Small intestine (tissue), 7 donors: ENCODE results near the gene SPAG16. TPM values are rescaled to one million over a fixed set of nuclear protein-coding genes. Genes with fewer than 3 reads are reported as not detected.

Experiments used
- DNase-seq, 2 donors: peaks; one replicate each; pipeline versions ENCODE4 v3.0.0 to v3.0.0-alpha.2; 2013
- FAIRE-seq: peaks from 2 replicates; lab custom pipeline; 2012; peaks lifted over from hg19 to GRCh38; lab: Jason Lieb, UNC
- H3K27ac ChIP-seq, 3 donors: one replicate each; pipeline ENCODE4 v1.5.1; 2013; ENCODE audit warnings: low read length in 2 of 3, mild to moderate bottlenecking in 2 of 3, control low read depth in 1 of 3, inconsistent platforms in 1 of 3, low read depth in 1 of 3, moderate library complexity in 1 of 3
- H3K27me3 ChIP-seq, 3 donors: one replicate each; pipeline ENCODE4 v1.6.1; 2013; ENCODE audit warnings: low read length in 3 of 3, inconsistent platforms in 1 of 3; ENCODE audit not compliant: control insufficient read depth in 3 of 3, insufficient read depth in 3 of 3
- H3K36me3 ChIP-seq, 3 donors: one replicate each; pipeline ENCODE4 v1.6.1; 2013; ENCODE audit warnings: low read length in 3 of 3, inconsistent platforms in 1 of 3, low read depth in 1 of 3, mild to moderate bottlenecking in 1 of 3, moderate library complexity in 1 of 3; ENCODE audit not compliant: control insufficient read depth in 3 of 3, insufficient read depth in 2 of 3
- H3K4me1 ChIP-seq, 3 donors: one replicate each; pipeline ENCODE4 v1.6.1; 2013; ENCODE audit warnings: low read length in 2 of 3, inconsistent platforms in 1 of 3, low read depth in 1 of 3, mild to moderate bottlenecking in 1 of 3, moderate library complexity in 1 of 3; ENCODE audit not compliant: control insufficient read depth in 3 of 3, insufficient read depth in 2 of 3
- H3K4me3 ChIP-seq, 3 donors: one replicate each; pipeline ENCODE4 v1.5.1; 2013; ENCODE audit warnings: low read length in 3 of 3, control low read depth in 1 of 3, inconsistent platforms in 1 of 3, low read depth in 1 of 3, mild to moderate bottlenecking in 1 of 3, moderate library complexity in 1 of 3
- H3K9me3 ChIP-seq, 2 donors: one replicate each; pipeline ENCODE4 v1.6.1; 2013; ENCODE audit warnings: low read depth in 1 of 2, low read length in 1 of 2; ENCODE audit not compliant: control insufficient read depth in 2 of 2, insufficient read depth in 1 of 2
- WGBS, 3 donors: extraction: QIAGEN DNeasy Blood & Tissue Kit; methylation state at CpG; one replicate each; pipeline ENCODE4 v1.1.7; 2013; 5-methylcytosine and 5-hydroxymethylcytosine counted together
- polyA plus RNA-seq, 4 donors: library from polyadenylated mRNA; stranded (reverse) in 3 of 4; unstranded in 1 of 4; fragments of 200-250 nt in 3 of 4; fragments of 120-200 nt in 1 of 4; gene quantifications; one replicate each; pipeline versions ENCODE4 v1.2.1 to v1.2.3, GENCODE V29; 2013
- donor health status: healthy with polysubstance abuse.
- donor health status: control.
- donor health status: control.
- donor health status: Bipolar disorder and iron deficiency.
- donor health status: healthy.

Gene SPAG16
- polyA plus RNA-seq, 4 donors, result 15.4 to 52.5 (median 18.9) TPM

DNA sequence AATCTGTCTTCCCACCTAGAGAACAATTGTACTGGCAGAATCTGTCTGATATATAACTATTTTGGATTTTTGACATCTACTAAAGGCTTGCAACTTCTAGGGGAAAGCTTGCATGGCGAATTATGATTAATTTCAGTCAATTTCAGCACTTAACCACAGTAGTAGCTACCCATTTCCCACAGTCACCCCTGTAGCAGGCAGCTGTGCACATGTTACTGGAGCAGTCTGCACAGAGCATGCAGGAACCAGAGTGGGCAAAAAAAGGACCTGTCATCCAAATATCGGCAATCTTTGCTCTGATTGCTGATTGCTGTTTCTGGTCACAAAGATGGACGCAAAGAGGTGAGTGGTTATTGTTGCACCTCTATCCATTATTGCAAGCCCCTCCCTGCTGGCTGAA is 473.3 kb downstream of the SPAG16 start:
- WGBS, 3 donors, result 80 to 87% (median 86%) methylated on average over 3 of the region's 3 CpGs
- H3K27me3 ChIP-seq, result no peaks in the 10 kb centered on the region
- H3K9me3 ChIP-seq, result no peaks in the 10 kb centered on the region
- FAIRE-seq (no peak), DNase-seq (no peak)
- no peak overlapping the region for H3K27ac ChIP-seq
- H3K4me1 ChIP-seq, result no peaks in the 10 kb centered on the region
- no peak overlapping the region for H3K4me3 ChIP-seq
- no peaks in the 10 kb centered on the region for H3K36me3 ChIP-seq

DNA sequence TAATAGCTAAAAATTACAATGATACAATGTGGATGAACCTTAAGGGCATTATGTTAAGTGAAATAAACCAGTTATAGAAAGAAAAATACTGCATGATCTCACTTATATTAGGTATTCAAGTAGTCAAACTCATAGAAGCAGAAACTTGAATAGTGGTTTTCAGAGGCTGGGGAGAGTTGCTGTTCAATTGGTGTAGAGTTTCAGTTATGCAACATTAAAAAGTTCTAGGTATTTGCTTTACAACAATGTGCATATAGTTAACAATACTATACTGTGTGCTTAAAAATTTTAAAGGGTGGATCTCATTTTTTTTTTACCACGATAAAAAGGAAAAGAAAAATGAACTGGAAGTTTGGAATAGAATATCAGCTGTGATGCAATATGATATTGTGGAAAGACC is 479.1 kb downstream of the SPAG16 start:
- Histone ChIP-seq H3K4me1 (no peaks in the 10 kb centered on the region), H3K27ac (no peak overlapping the region), H3K4me3 (no peak overlapping the region), H3K27me3 (no peaks in the 10 kb centered on the region), H3K9me3 (no peaks in the 10 kb centered on the region), H3K36me3 (no peaks in the 10 kb centered on the region)
- DNase-seq (no peak), FAIRE-seq (no peak)
- WGBS, 3 donors, result 69 to 87% (median 80%) methylated on average over 1 of the region's 1 CpG

DNA sequence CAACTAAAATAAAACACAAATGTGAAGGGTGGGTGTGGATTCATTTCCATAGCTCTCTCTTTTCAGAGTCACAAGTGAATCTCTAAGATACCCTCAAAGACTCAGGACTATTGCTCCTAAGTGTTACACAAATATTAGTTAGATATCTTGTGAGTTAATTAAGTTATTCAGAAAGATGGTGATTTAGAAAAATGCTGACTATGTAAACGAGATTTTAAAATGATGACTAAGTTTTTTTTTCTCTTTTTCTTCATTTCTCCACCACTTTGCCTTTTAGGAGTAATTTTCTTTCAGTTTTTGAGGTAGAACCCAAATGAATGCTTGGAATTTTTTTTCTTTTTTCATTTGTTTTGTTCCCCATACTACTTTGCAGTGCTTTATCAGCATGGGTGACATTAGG is 479.7 kb downstream of the SPAG16 start:
- no peaks in the 10 kb centered on the region for H3K27me3 ChIP-seq
- no peak for DNase-seq
- no peaks in the 10 kb centered on the region for H3K4me1 ChIP-seq
- no peak for FAIRE-seq
- WGBS, 3 donors, result 17 to 48% (median 35%) methylated on average over 1 of the region's 1 CpG
- H3K27ac ChIP-seq, result no peak overlapping the region
- H3K36me3 ChIP-seq, result no peaks in the 10 kb centered on the region
- no peak overlapping the region for H3K4me3 ChIP-seq
- no peaks in the 10 kb centered on the region for H3K9me3 ChIP-seq

DNA sequence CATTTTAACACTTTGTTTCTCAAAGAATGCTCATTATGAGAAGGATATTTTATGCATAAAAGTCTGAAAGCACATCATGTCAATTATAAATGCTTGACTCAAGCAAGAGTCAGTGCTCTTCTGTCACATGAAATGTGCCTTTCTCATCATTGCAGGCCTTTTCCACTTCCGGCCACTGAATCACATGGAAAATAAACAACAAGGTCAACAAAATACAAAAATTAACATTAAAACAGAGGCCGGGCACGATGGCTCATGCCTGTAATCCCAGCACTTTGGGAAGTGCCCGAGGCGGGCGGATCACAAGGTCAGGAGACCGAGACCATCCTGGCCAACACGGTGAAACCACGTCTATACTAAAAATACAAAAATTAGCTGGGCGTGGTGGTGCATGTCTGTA is 480.6 kb downstream of the SPAG16 start:
- Histone ChIP-seq H3K9me3 (no peaks in the 10 kb centered on the region), H3K4me1 (no peaks in the 10 kb centered on the region), H3K27me3 (no peaks in the 10 kb centered on the region), H3K27ac (no peak overlapping the region), H3K4me3 (no peak overlapping the region), H3K36me3 (no peaks in the 10 kb centered on the region)
- WGBS, 3 donors, result 91 to 93% (median 91%) methylated on average over 10 of the region's 10 CpGs
- no peak for DNase-seq
- no peak for FAIRE-seq

DNA sequence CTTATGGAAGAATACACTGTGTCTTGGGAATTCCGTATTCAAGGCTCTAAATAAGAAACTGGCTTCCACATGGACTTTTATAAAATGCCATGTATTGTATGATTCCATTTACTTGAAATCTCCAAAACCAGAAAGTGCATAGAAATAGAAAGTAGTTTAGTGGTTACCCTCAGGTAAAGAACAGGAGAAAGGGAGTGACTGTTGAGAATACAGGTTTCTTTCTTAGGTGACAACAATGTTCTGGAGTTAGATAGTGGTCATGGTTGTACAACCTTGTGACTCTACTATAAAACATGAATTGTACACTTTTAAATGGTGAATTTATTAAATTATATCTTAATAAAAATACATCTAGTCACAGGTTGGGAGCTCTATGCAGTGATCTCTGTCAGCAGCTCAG is 481.8 kb downstream of the SPAG16 start:
- Histone ChIP-seq H3K27me3 (no peaks in the 10 kb centered on the region), H3K27ac (no peak overlapping the region), H3K4me1 (no peaks in the 10 kb centered on the region), H3K9me3 (no peaks in the 10 kb centered on the region), H3K36me3 (no peaks in the 10 kb centered on the region), H3K4me3 (no peak overlapping the region)
- DNase-seq (no peak), FAIRE-seq (no peak)
- WGBS, 3 donors, result 81 to 94% (median 94%) methylated on average over 1 of the region's 1 CpG

DNA sequence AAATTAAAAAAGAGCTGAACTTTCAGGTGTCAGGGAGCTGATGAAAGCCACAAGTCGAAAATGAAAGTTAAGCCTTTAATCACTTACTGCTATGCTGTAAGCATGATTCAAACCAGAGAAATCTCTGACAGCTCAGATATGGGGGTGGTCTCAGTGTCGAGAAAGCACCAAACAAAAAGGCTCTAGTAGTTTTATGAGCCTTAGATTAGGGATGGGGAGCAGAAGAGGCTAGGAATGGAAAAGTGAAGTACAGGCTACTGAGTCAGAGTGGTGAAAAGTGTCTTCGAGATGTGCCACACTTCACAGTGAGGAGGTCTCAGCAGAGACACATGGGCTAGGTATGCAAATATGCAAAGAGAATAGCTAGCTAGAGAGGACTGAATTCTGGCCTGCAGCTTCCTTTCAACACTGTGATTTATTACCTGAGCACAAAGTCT is 482.2 kb downstream of the SPAG16 start:
- FAIRE-seq (no peak), DNase-seq (peak; percentile 1 to 51)
- Histone ChIP-seq H3K4me1 (no peaks in the 10 kb centered on the region), H3K9me3 (no peaks in the 10 kb centered on the region), H3K27ac (peak overlapping the region in 1 of 3 donors; percentile 39), H3K4me3 (no peak overlapping the region), H3K36me3 (no peaks in the 10 kb centered on the region), H3K27me3 (no peaks in the 10 kb centered on the region)
- 30 to 40% (median 33%) methylated on average over 3 of the region's 3 CpGs for WGBS, 3 donors

DNA sequence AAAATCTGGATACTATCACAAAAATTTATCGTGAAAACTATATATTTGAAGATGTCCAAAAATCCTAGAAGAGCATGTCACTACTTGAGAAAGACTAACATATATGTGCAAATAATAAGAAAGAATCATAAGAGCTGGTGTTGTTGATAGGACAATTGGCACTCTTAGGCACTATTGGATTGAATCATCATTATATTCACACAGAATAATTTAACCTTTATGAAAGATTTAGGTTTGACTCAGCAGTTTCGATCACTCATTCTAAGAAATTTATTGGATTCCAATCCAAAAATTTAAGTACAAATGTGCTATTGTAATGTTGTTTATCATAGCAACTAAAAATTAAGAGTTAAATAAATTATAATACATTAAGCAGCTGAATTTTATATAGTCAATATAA is 503.6 kb downstream of the SPAG16 start:
- Histone ChIP-seq H3K36me3 (no peaks in the 10 kb centered on the region), H3K27me3 (no peaks in the 10 kb centered on the region), H3K27ac (no peak overlapping the region), H3K4me1 (no peaks in the 10 kb centered on the region), H3K4me3 (no peak overlapping the region), H3K9me3 (no peaks in the 10 kb centered on the region)
- FAIRE-seq (no peak), DNase-seq (no peak)
- 80 to 91% (median 83%) methylated on average over 2 of the region's 2 CpGs for WGBS, 3 donors

DNA sequence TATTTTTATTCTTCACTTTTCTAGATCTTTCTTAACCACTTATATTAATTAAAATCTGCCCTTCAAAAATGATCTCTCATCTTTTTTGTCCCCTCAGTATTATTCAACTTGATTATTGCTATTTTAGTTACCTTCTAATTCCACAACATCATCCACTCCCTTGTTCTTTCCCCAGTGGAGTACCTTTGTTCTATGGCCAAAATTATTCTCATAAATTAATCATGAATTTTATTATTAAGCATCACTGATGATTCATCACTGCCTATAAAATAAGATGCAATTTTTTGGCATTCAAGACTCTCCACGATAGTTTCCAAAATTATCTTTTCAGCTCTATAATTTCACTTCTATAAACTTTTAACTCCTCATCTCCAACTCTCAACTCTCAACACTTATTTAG is 505.7 kb downstream of the SPAG16 start:
- no peaks in the 10 kb centered on the region for H3K27me3 ChIP-seq
- H3K9me3 ChIP-seq, result no peaks in the 10 kb centered on the region
- no peak for FAIRE-seq
- no peak overlapping the region for H3K4me3 ChIP-seq
- H3K27ac ChIP-seq, result no peak overlapping the region
- no peaks in the 10 kb centered on the region for H3K36me3 ChIP-seq
- WGBS, 3 donors, result 53 to 86% (median 68%) methylated on average over 1 of the region's 1 CpG
- H3K4me1 ChIP-seq, result no peaks in the 10 kb centered on the region
- no peak for DNase-seq

DNA sequence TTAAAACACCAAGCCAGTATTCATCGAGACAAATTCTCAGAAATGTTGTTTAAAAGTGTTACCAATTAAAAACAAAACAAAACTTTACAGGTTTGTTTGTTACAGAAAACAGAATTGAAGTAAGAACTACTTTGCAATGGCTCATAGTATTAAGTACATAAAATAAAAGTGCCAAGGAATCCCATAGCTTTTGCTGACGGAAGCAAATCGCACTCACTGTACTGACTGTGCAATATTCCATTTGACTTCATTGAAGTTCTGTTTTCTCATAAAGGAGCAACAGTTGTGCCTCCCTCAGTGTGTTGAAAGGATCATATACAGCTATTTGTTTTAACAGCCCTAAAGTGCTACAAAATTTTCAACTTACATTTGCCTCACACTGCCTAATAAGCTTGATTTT is 507.8 kb downstream of the SPAG16 start:
- Histone ChIP-seq H3K27me3 (no peaks in the 10 kb centered on the region), H3K27ac (no peak overlapping the region), H3K36me3 (no peaks in the 10 kb centered on the region), H3K9me3 (no peaks in the 10 kb centered on the region), H3K4me3 (no peak overlapping the region), H3K4me1 (no peaks in the 10 kb centered on the region)
- WGBS, 3 donors, result 92 to 95% (median 94%) methylated on average over 3 of the region's 3 CpGs
- FAIRE-seq (no peak), DNase-seq (no peak)
